Articular chondrocyte of knee joint (primary cell): ENCODE results near the gene TPM1. TPM values are rescaled to one million over a fixed set of nuclear protein-coding genes. Genes with fewer than 3 reads are reported as not detected.

ENCODE experiments used
- total RNA-seq: library from RNA; depleted of rRNA; stranded (reverse); fragments of >200 nt; gene quantifications from 2 replicates; pipeline ENCODE4 v1.2.3, GENCODE V29; 2012

Gene TPM1
- 679 and 893 TPM in 2 replicates for total RNA-seq

DNA sequence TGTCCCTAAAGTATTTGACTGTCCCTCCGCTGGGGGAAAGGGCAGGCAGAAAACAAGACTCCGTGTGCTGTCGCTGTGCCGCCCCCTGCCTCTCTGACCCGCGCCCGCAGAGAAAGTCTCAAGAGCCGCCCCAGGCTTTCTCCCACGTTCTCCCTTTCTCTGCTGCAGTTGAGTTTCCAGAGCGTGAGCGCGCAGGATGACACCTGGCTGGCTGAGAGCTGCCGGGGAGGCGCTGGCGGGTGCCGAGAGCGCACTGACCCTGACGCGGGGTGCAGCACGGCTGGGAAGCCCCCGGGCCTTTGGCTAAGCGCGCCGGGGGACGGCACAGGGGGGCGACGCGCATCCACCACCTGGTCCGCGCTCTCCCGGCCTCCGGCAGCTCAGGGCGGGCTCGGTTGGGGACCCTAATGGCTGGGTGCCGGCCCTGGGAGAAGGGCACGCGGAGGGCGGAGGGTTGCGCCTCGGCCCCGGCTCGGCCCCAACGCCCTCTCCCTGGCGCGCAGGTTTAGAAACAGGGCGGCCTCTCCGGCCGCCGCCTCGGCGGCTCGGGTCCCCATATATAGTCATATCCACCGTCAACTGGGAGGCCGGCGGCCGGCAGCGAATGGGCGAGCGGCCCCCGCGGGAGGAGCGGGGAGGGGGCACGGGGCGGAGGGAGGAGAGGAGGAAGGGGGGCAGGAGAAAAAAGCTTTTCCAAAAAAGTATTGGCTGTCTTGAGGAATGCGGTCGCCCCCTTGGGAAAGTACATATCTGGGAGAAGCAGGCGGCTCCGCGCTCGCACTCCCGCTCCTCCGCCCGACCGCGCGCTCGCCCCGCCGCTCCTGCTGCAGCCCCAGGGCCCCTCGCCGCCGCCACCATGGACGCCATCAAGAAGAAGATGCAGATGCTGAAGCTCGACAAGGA is at the start of gene TPM1:
TPM1 (plus strand) TSS at position 774 of the 903 bp plus-strand sequence; CDS start at position 857, 83 bp downstream.

Other genes with a start within 250 kb of the TPM1 start
- gene LACTB, start 79.1 kb downstream of the TPM1 start, total RNA-seq, result 34.4 and 37.0 TPM in 2 replicates
- gene RPS27L, start 114.7 kb downstream of the TPM1 start, total RNA-seq, result 190 and 267 TPM in 2 replicates
- 83.2 and 91.6 TPM in 2 replicates for gene RAB8B, start 146.9 kb downstream of the TPM1 start, total RNA-seq
- gene APH1B, start 234.9 kb downstream of the TPM1 start, total RNA-seq, result 19.5 TPM in 2 replicates